ENCODE measurements around the gene PKD1L1. TPM values are rescaled to one million over a fixed set of nuclear protein-coding genes. Genes with fewer than 3 reads are reported as not detected.
A peak's percentile ranks its signal among the peaks of the same experiment; 100 is the strongest.

PKD1L1 gene
- total and polyA plus RNA-seq, 2 experiments from 2014 or later, result 0.15 to 0.54 TPM

DNA sequence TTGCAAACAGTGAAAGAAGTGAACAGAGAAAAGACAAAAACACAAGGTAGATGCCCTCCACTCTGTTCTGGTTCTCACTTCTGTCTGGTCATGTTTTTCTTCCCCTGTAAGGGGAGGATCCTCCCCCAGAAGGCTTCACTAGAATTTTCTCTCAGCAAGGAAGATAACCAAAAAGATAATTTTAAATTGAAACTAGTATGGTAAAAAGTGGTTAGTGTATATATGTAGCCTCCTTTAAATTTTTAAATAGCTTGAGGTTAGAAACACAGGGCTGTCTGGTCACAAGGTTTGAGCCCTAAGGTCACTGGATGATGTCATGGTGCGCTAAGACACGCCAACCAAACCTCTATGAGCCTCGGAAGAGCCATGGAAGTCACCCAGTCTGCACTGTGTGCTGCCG lies 5.6 kb upstream of the PKD1L1 start:
- Histone ChIP-seq H3K27ac (no peak overlapping the region), H3K9me3 (ENCODE audit: low read depth) (no peaks in the 10 kb centered on the region), H3K27me3 (no peaks in the 10 kb centered on the region), H3K4me1 (ENCODE audit: low read depth) (peaks cover 4% of the 10 kb centered on the region), H3K36me3 (peaks cover 5% of the 10 kb centered on the region), H3K4me3 (no peak overlapping the region)
- TF ChIP-seq, protein P1, sequence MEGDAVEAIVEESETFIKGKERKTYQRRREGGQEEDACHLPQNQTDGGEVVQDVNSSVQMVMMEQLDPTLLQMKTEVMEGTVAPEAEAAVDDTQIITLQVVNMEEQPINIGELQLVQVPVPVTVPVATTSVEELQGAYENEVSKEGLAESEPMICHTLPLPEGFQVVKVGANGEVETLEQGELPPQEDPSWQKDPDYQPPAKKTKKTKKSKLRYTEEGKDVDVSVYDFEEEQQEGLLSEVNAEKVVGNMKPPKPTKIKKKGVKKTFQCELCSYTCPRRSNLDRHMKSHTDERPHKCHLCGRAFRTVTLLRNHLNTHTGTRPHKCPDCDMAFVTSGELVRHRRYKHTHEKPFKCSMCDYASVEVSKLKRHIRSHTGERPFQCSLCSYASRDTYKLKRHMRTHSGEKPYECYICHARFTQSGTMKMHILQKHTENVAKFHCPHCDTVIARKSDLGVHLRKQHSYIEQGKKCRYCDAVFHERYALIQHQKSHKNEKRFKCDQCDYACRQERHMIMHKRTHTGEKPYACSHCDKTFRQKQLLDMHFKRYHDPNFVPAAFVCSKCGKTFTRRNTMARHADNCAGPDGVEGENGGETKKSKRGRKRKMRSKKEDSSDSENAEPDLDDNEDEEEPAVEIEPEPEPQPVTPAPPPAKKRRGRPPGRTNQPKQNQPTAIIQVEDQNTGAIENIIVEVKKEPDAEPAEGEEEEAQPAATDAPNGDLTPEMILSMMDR (IDR thresholded peaks at IDR 0.05; ENCODE audit: low read depth, low read length), result no peak
- no peak for DNase-seq (ENCODE audit: low read depth in 1 of 2, low spot score in 1 of 2)

DNA sequence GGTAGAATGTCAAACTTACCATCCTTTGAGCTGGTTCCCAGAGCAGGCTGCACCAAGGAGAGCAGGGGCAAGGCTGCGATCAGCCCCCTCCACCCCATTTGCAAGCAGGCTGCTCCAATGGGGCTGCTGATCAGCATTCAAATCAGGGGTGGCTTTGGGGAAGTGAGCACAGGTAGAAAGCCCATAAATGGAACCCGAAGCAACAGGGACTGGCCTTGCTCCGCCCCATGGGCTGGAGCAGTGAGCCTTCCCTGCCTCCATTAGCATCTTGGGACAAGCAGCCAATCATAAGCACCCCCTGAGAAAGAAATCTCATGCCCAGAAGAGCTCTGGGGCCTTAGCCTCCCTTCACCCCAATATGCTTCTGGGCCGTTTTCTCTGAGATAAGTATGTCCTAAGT lies 4.0 kb upstream of the PKD1L1 start:
- no peaks in the 10 kb centered on the region for H3K27me3 ChIP-seq
- no peak for DNase-seq (ENCODE audit: low read depth in 1 of 2, low spot score in 1 of 2)
- no peak overlapping the region for H3K4me3 ChIP-seq
- TF ChIP-seq, protein P1 (IDR thresholded peaks at IDR 0.05; ENCODE audit: low read depth, low read length), result no peak
- no peak overlapping the region for H3K27ac ChIP-seq
- H3K9me3 ChIP-seq (ENCODE audit: low read depth), result no peaks in the 10 kb centered on the region
- H3K4me1 ChIP-seq (ENCODE audit: low read depth), result peaks cover 4% of the 10 kb centered on the region
- H3K36me3 ChIP-seq, result peaks cover 5% of the 10 kb centered on the region

GRCh38 chr7:47951374-47951773 lies 3.1 kb upstream of the PKD1L1 start:
- TF ChIP-seq, protein P1 (IDR thresholded peaks at IDR 0.05; ENCODE audit: low read depth, low read length), result no peak

GRCh38 chr7:47950714-47951113 lies 2.4 kb upstream of the PKD1L1 start:
- no peaks in the 10 kb centered on the region for H3K9me3 ChIP-seq (ENCODE audit: low read depth)
- no peaks in the 10 kb centered on the region for H3K27me3 ChIP-seq
- no peaks in the 10 kb centered on the region for H3K4me1 ChIP-seq (ENCODE audit: low read depth)
- peak in 1 of 2 donors; percentile 17 for DNase-seq (ENCODE audit: low read depth in 1 of 2, low spot score in 1 of 2)
- TF ChIP-seq, protein P1 (IDR thresholded peaks at IDR 0.05; ENCODE audit: low read depth, low read length), result no peak
- H3K27ac ChIP-seq, result no peak overlapping the region
- peaks cover 5% of the 10 kb centered on the region for H3K36me3 ChIP-seq
- H3K4me3 ChIP-seq, result no peak overlapping the region

More at GRCh38 chr7:47951374-47951773, 3.1 kb upstream of the PKD1L1 start:
- Histone ChIP-seq H3K27ac (no peak overlapping the region), H3K9me3 (ENCODE audit: low read depth) (no peaks in the 10 kb centered on the region), H3K4me1 (ENCODE audit: low read depth) (no peaks in the 10 kb centered on the region), H3K36me3 (peaks cover 5% of the 10 kb centered on the region), H3K27me3 (no peaks in the 10 kb centered on the region), H3K4me3 (no peak overlapping the region)
- no peak for DNase-seq (ENCODE audit: low read depth in 1 of 2, low spot score in 1 of 2)

DNA sequence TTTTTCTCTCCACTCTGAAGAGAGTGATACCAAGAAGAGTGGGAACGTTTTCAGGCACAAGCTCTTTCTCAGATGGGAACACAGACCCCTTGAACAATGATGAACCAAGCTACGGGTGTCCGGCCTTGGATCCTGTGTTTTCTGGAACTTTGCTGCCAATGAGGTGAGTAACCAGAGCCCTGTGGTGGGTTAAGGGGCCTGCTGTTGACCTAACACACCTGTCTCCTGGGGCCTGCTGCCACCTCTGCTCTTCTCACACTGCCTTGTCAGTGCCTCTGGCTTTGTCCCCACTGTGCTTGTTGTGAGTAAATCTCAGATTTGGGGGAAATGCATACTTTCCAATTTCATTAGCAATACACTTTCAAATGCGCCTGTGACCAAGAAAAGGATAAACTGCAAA lies 1.4 kb upstream of the PKD1L1 start:
- Histone ChIP-seq H3K4me3 (no peak overlapping the region), H3K27me3 (no peaks in the 10 kb centered on the region), H3K4me1 (ENCODE audit: low read depth) (no peaks in the 10 kb centered on the region), H3K36me3 (no peaks in the 10 kb centered on the region), H3K27ac (no peak overlapping the region), H3K9me3 (ENCODE audit: low read depth) (no peaks in the 10 kb centered on the region)
- TF ChIP-seq, protein P1 (IDR thresholded peaks at IDR 0.05; ENCODE audit: low read depth, low read length), result no peak
- DNase-seq (ENCODE audit: low read depth in 1 of 2, low spot score in 1 of 2), result no peak

GRCh38 chr7:47947355-47947749 lies 914 bp downstream of the PKD1L1 start:
- H3K9me3 ChIP-seq (ENCODE audit: low read depth), result no peaks in the 10 kb centered on the region
- no peak overlapping the region for H3K4me3 ChIP-seq
- H3K4me1 ChIP-seq (ENCODE audit: low read depth), result no peaks in the 10 kb centered on the region
- H3K27me3 ChIP-seq, result no peaks in the 10 kb centered on the region
- no peak overlapping the region for H3K27ac ChIP-seq
- DNase-seq (ENCODE audit: low read depth in 1 of 2, low spot score in 1 of 2), result no peak
- no peaks in the 10 kb centered on the region for H3K36me3 ChIP-seq
- TF ChIP-seq, protein P1 (IDR thresholded peaks at IDR 0.05; ENCODE audit: low read depth, low read length), result no peak
